Kidney (tissue), 14 donors: ENCODE results near the gene FAM53A. TPM values are rescaled to one million over a fixed set of nuclear protein-coding genes. Genes with fewer than 3 reads are reported as not detected.

Source experiments
- DNase-seq, 5 donors: peaks; one replicate each; pipeline ENCODE4 v3.0.0-alpha.2; 2013 to 2020
- FAIRE-seq: peaks from 2 replicates; lab custom pipeline; 2012; peaks lifted over from hg19 to GRCh38; lab: Jason Lieb, UNC
- H3K27ac ChIP-seq, 2 donors: one replicate each; pipeline ENCODE4 v1.7.0; 2013; ENCODE audit warnings: low read depth in 2 of 2, low read length in 2 of 2, inconsistent platforms in 1 of 2
- H3K27me3 ChIP-seq: one replicate; pipeline ENCODE4 v1.7.1; 2013; ENCODE audit warnings: low read length, inconsistent platforms; ENCODE audit not compliant: control insufficient read depth, insufficient read depth
- H3K36me3 ChIP-seq, 3 donors: one replicate each; pipeline versions ENCODE4 v1.7.0 to v1.7.1; 2013; ENCODE audit warnings: low read length in 3 of 3, control low read depth in 1 of 3, inconsistent platforms in 1 of 3; ENCODE audit not compliant: insufficient read depth in 3 of 3, control insufficient read depth in 2 of 3
- H3K4me1 ChIP-seq, 3 donors: one replicate each; pipeline versions ENCODE4 v1.7.0 to v1.7.1; 2013; ENCODE audit warnings: low read length in 3 of 3, inconsistent platforms in 1 of 3, low read depth in 1 of 3; ENCODE audit not compliant: control insufficient read depth in 2 of 3, insufficient read depth in 2 of 3
- H3K4me3 ChIP-seq, 3 donors: one replicate each; pipeline versions ENCODE4 v1.7.0 to v1.8.1; 2013; ENCODE audit warnings: low read length in 3 of 3, control low read depth in 1 of 3, inconsistent platforms in 1 of 3
- H3K9ac ChIP-seq, 3 donors: one replicate each; pipeline versions ENCODE4 v1.7.0 to v1.7.1; 2013; ENCODE audit warnings: low read length in 3 of 3, control low read depth in 1 of 3, inconsistent platforms in 1 of 3
- H3K9me3 ChIP-seq, 3 donors: one replicate each; pipeline versions ENCODE4 v1.7.0 to v1.7.1; 2013; ENCODE audit warnings: low read length in 3 of 3, control low read depth in 1 of 3, inconsistent platforms in 1 of 3; ENCODE audit not compliant: control insufficient read depth in 2 of 3, insufficient read depth in 1 of 3
- intact Hi-C: fragments of 100-400 bp; cut with DNase I; formaldehyde crosslinking; loops from one replicate; pipeline ENCODE4 v1.11.1; 2022
- polyA plus RNA-seq: library from polyadenylated mRNA; stranded (reverse); fragments of 350-450 nt; fragmentation: Illumina TruSeq; extraction: RNeasy Lipid Tissue Mini Kit (QIAGEN cat#74804); gene quantifications from one replicate; pipeline ENCODE4 v1.2.3, GENCODE V29; 2014; ENCODE audit warnings: low read depth, low replicate concordance; ENCODE audit not compliant: insufficient read depth
- total RNA-seq: library from RNA; stranded (reverse); fragmentation: NEBNext Ultra II Directional; extraction: Animal tissue kit (Norgen Biotek cat#: 25700); gene quantifications from one replicate; pipeline ENCODE4 v1.2.1, GENCODE V29; 2021
- TF ChIP-seq, protein P1 (sequence below): IDR thresholded peaks from 3 replicates; pipeline ENCODE4 v1.5.1; 2012; ENCODE audit warnings: mild to moderate bottlenecking, moderate library complexity, borderline replicate concordance; ENCODE audit not compliant: insufficient read depth; ENCODE audit errors: extremely low read depth
- donor health status: control.
- donor health status: control.
- donor health status: control.
- donor health status: control.
- donor health status: control.
- donor health status: DM: yes; HTN: yes; CAD: no.
- donor health status: Normal renal cell carcinoma (clear cell type).

FAM53A gene
- total and polyA plus RNA-seq, 2 donors from 2014 or later: 1.2 to 2.9 TPM

DNA sequence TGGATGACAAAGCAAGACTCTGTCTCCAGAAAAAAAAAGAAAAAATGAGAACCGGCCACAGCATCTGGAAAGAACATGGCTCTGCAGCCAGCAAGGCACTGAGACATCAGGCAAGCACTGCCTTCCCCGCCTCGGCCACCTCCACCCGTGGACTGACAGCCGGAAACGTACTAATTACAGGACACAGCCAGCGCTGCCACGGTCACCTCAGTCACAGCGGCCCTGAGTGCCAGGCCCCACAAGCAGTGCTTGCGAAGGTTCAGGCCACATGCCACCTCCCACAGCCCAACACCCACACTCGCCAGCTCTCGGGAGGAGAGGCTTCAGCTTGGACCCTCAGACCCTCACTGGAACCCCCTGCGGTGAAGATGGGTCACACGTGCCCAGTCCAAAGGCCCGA is 16.8 kb downstream of the FAM53A start:
- no peak for FAIRE-seq
- intact Hi-C loops: no loop called here
- Histone ChIP-seq H3K9ac (no peak overlapping the region), H3K9me3 (no peaks in the 10 kb centered on the region), H3K27me3 (no peaks in the 10 kb centered on the region), H3K4me3 (no peak overlapping the region), H3K4me1 (no peaks in the 10 kb centered on the region), H3K36me3 (no peaks in the 10 kb centered on the region), H3K27ac (no peak overlapping the region)
- TF ChIP-seq, protein P1, sequence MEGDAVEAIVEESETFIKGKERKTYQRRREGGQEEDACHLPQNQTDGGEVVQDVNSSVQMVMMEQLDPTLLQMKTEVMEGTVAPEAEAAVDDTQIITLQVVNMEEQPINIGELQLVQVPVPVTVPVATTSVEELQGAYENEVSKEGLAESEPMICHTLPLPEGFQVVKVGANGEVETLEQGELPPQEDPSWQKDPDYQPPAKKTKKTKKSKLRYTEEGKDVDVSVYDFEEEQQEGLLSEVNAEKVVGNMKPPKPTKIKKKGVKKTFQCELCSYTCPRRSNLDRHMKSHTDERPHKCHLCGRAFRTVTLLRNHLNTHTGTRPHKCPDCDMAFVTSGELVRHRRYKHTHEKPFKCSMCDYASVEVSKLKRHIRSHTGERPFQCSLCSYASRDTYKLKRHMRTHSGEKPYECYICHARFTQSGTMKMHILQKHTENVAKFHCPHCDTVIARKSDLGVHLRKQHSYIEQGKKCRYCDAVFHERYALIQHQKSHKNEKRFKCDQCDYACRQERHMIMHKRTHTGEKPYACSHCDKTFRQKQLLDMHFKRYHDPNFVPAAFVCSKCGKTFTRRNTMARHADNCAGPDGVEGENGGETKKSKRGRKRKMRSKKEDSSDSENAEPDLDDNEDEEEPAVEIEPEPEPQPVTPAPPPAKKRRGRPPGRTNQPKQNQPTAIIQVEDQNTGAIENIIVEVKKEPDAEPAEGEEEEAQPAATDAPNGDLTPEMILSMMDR: no peak
- DNase-seq: no peak

DNA sequence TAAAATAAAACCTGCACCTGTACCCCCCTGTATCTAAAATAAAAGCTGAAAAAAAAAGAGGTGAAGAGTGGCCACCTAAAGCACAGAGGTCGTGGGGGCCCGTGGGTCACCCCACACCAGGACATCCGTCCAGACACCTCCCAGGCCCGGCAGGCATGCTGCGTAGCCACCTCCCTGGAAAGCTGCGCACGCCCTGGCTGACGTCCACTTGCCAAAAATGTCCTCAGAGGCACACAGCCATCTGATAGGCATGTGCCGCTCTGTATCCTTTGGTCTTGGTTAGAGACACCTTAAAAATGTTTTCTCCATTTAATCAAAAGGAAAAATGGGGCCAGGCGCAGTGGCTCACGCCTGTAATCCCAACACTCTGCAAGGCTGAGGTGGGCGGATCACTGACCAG is 17.7 kb downstream of the FAM53A start:
- no peaks in the 10 kb centered on the region for H3K27me3 ChIP-seq
- FAIRE-seq (no peak), DNase-seq (no peak)
- no peaks in the 10 kb centered on the region for H3K4me1 ChIP-seq
- H3K36me3 ChIP-seq: no peaks in the 10 kb centered on the region
- TF ChIP-seq, protein P1: no peak
- H3K27ac ChIP-seq: no peak overlapping the region
- intact Hi-C loops: no loop called here
- no peaks in the 10 kb centered on the region for H3K9me3 ChIP-seq
- H3K9ac ChIP-seq: no peak overlapping the region
- no peak overlapping the region for H3K4me3 ChIP-seq

DNA sequence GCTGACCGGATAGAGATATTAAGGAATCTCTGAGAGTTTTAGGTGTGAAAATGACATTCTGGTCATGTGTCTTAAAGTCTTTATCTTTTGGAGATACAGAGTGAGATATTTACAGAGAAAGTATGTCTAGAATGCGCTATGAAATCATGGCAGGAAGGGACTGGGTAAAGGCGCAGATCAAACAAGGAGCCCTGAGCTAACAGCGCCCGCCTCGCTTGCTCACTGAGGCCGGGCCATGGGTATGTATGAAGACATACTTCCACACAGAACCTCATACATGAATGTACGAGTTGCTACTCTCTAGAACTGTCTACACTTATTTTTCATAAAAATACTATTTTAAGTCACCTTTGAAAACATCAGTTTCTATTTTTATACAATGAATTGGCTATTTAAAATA is 20.0 kb downstream of the FAM53A start:
- no peaks in the 10 kb centered on the region for H3K9me3 ChIP-seq
- H3K4me1 ChIP-seq: no peaks in the 10 kb centered on the region
- no peak overlapping the region for H3K9ac ChIP-seq
- no peak overlapping the region for H3K27ac ChIP-seq
- FAIRE-seq (no peak), DNase-seq (no peak)
- H3K36me3 ChIP-seq: no peaks in the 10 kb centered on the region
- H3K27me3 ChIP-seq: no peaks in the 10 kb centered on the region
- intact Hi-C loops: no loop called here
- no peak overlapping the region for H3K4me3 ChIP-seq
- TF ChIP-seq, protein P1: no peak

DNA sequence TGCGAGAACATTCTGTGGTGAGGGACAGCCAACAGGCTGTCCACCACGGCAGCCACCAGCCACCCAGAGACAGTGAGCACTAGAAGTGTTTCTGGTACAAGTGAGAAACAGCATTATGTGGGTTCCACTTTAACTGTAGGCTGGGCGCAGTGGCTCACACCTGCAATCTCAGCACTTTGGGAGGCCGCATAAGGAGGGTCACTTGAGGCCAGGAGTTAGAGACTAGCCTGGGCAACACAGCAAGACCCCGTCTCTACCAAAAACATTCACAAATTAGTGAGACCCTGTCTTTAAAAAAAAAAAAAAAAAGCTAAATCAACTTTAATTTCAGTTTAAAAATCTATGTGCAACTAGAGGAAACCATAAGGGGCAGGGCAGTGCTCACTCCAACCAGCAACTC is 20.6 kb downstream of the FAM53A start:
- no peak overlapping the region for H3K27ac ChIP-seq
- H3K4me3 ChIP-seq: no peak overlapping the region
- no peak overlapping the region for H3K9ac ChIP-seq
- no peaks in the 10 kb centered on the region for H3K36me3 ChIP-seq
- H3K27me3 ChIP-seq: no peaks in the 10 kb centered on the region
- TF ChIP-seq, protein P1: no peak
- intact Hi-C loops: no loop called here
- no peaks in the 10 kb centered on the region for H3K9me3 ChIP-seq
- no peak for DNase-seq
- no peaks in the 10 kb centered on the region for H3K4me1 ChIP-seq
- no peak for FAIRE-seq
